Activated naive CD8-positive, alpha-beta T cell treated with anti-CD3 and anti-CD28 coated beads, Interleukin-2, amount 10 ng/mL, durations not matched to agents 7 days and 5 days (primary cell): ENCODE data around the gene POLR1D. TPM values are rescaled to one million over a fixed set of nuclear protein-coding genes. Genes with fewer than 3 reads are reported as not detected.

Experiments used
- ATAC-seq: fragments of 150-1000 bp; cut with Tn5 transposase; one replicate; pipeline ENCODE4 v1.10.0; 2021; ENCODE audit warnings: low read depth, moderate library complexity
- POLR2A ChIA-PET: fragments of 350-600 bp; sonication (Branson Sonifier 250); formaldehyde crosslinking; loops from one replicate; lab custom pipeline; 2021; ENCODE audit warnings: antibody characterized with exemption; lab: Charles Lee
- DNase-seq: peaks from one replicate; pipeline ENCODE4 v3.0.0; 2021
- H3K27ac Mint-ChIP-seq: one replicate; pipeline ENCODE4 v1.8.0; 2022; ENCODE audit warnings: mild to moderate bottlenecking, mixed read lengths
- H3K27me3 Mint-ChIP-seq: one replicate; pipeline ENCODE4 v1.8.0; 2022; ENCODE audit warnings: mild to moderate bottlenecking, moderate library complexity, mixed read lengths
- H3K36me3 Mint-ChIP-seq: one replicate; pipeline ENCODE4 v1.8.0; 2021; ENCODE audit warnings: mild to moderate bottlenecking, mixed read lengths
- H3K4me1 Mint-ChIP-seq: one replicate; pipeline ENCODE4 v1.8.0; 2021; ENCODE audit warnings: mixed read lengths
- H3K4me3 Mint-ChIP-seq: one replicate; pipeline ENCODE4 v1.8.0; 2022; ENCODE audit warnings: mild to moderate bottlenecking, moderate library complexity, mixed read lengths
- H3K9me3 Mint-ChIP-seq: one replicate; pipeline ENCODE4 v1.8.0; 2021; ENCODE audit warnings: mixed read lengths
- total RNA-seq, 2 experiments: library from RNA; stranded (reverse); gene quantifications; one replicate each; pipeline ENCODE4 v1.2.3, GENCODE V29; 2021

The POLR1D gene, protein sequence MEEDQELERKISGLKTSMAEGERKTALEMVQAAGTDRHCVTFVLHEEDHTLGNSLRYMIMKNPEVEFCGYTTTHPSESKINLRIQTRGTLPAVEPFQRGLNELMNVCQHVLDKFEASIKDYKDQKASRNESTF
- total RNA-seq = 100 to 1,000 TPM; 139 to 140 TPM

DNA sequence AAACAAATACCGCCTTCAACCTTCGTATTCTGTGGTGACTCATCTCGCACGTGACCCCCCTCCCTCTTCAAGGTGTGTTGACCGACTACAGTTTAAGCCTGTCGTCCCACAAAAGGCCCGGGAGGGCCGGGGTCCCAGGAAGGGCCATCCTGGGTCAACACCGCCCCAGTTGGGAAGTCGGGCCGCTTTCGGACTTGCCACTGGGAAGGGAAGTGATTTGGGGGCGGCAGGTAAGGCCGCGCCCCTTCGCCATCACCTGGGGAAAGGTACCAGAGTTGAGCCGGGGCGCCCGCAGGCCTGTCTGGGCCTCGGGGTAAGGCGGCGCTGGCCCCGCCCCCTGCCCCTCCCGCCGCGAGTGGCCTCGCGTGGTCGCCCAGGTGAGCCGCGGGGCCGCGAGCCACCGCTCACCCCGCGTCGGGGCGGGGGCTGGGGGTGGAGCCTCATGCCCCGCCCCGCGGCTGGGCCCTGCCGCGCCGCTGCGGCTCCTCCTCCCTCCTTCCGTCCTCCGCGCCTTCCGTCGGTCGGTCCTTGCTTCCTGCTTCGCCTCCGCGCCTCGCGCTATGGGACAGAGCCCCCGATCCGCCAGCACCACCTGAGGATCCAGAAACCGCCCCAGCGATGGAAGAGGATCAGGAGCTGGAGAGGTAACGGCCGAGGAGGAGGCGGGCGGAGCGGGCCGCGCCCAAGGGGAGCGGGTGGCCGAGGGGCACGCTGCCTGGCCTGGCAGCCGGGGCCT lies at the start of gene POLR1D:
Gene POLR1D (plus strand): TSS at position 527 of the 736 bp plus-strand sequence. CDS start 92 bp downstream, at position 619.
- ATAC-seq = peak; percentile 56
- Mint-ChIP-seq H3K27ac (peak within 1 kb of the TSS; percentile 95), H3K4me1 (peaks cover 51% of the 10 kb centered on the region), H3K9me3 (no peaks in the 10 kb centered on the region), H3K4me3 (peak within 1 kb of the TSS; percentile 99), H3K36me3 (peaks cover 32% of the 10 kb centered on the region), H3K27me3 (no peaks in the 10 kb centered on the region)
- POLR2A ChIA-PET = interaction anchor here (0.5 to 3.2 kb wide), 12 partner anchors 8 to 1399 kb away, joined by 3 to 26 read pairs (median 4); partner anchors contain the start of genes GTF3A, MTIF3 and PAN3
- DNase-seq = peak; percentile 87

- peaks cover 23% of the 10 kb centered on the region for H3K36me3 Mint-ChIP-seq
- H3K9me3 Mint-ChIP-seq = no peaks in the 10 kb centered on the region
- ATAC-seq (no peak), DNase-seq (no peak)
- peaks cover 19% of the 10 kb centered on the region for H3K4me1 Mint-ChIP-seq
- H3K27ac Mint-ChIP-seq = no peak overlapping the region
- no peak overlapping the region for H3K4me3 Mint-ChIP-seq
- POLR2A ChIA-PET = interaction anchor here (2.6 kb wide), 1 partner anchor 48 kb away, joined by 9 read pairs; the partner anchor contains the start of gene LNX2
- H3K27me3 Mint-ChIP-seq = no peaks in the 10 kb centered on the region
Measured at GRCh38 chr13:27572234-27572901, 49.3 kb upstream of the POLR1D start.

DNA sequence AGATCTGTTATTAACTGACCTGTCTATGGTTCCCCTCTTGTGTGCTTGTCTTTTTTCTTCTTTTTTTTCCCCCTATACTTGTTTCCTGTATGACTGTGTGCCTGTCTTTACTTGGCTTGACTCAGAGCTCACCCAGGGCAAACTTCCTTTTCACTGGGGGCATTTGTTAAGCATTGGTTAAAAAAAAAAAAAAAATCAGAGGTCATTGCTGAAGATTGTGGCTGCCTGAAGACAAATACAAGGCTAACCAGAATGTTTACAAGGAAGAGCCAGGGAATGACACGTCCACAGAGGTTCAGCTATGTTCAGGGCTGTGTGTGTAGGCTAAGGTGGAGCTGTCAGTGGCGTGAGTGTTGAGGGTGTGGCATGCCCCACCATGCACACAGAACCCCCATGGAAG lies 48.4 kb upstream of the POLR1D start:
- H3K4me3 Mint-ChIP-seq = no peak overlapping the region
- peaks cover 19% of the 10 kb centered on the region for H3K4me1 Mint-ChIP-seq
- DNase-seq (no peak), ATAC-seq (peak; percentile 61)
- H3K27me3 Mint-ChIP-seq = no peaks in the 10 kb centered on the region
- POLR2A ChIA-PET = interaction anchor here (2.6 kb wide), 1 partner anchor 47 kb away, joined by 9 read pairs; the partner anchor contains the start of gene LNX2
- no peak overlapping the region for H3K27ac Mint-ChIP-seq
- H3K9me3 Mint-ChIP-seq = no peaks in the 10 kb centered on the region
- peaks cover 25% of the 10 kb centered on the region for H3K36me3 Mint-ChIP-seq

GRCh38 chr13:27574661-27575060 lies 47.0 kb upstream of the POLR1D start:
- no peak for DNase-seq
- H3K27ac Mint-ChIP-seq = no peak overlapping the region
- H3K4me1 Mint-ChIP-seq = peaks cover 19% of the 10 kb centered on the region
- POLR2A ChIA-PET = interaction anchor here (2.6 kb wide), 1 partner anchor 46 kb away, joined by 9 read pairs; the partner anchor contains the start of gene LNX2
- H3K36me3 Mint-ChIP-seq = peaks cover 20% of the 10 kb centered on the region
- H3K4me3 Mint-ChIP-seq = no peak overlapping the region
- H3K9me3 Mint-ChIP-seq = no peaks in the 10 kb centered on the region
- H3K27me3 Mint-ChIP-seq = no peaks in the 10 kb centered on the region
- no peak for ATAC-seq

DNA sequence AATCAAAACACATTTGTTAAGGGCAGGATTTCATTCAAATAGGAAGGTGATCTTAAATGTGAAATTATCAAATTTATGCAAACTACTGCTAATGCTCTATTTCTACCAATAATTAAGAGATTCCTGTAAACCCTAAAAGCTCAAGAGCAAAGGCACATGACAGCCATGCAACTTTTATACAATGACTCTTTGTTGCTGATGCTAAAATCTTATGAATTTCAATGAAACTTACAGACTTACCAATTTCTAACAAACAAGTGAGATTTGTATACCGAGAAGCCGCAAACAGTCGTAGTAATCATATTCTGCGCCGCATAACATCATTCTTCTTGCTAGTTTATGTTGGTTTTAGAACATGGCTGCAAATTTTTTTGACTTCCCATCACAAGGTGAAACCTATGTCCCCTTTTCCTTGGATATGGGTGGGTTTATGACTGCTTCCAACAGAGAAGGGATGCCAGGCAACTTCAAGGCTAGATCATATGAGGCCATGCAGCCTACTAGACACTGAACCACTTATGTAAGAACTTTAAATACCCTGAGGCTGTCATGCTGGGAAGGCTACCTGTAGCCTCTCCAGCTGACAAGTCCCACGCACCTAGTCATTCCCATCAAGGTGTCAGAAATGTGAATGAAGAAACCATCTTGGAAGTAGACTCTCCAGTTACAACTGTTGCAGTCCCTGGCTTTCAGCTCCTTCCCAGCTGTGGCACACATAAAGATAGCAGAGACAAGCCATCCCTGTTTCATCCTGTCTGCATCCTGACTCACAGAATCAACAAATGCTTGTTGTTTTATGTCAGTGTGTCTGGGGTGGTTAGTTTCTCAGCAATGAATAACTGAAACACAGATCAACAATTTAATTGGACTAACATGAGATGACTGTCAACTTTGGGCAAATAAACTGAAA lies 43.3 kb upstream of the POLR1D start:
- Mint-ChIP-seq H3K4me3 (no peak overlapping the region), H3K27ac (no peak overlapping the region), H3K9me3 (no peaks in the 10 kb centered on the region), H3K4me1 (peaks cover 8% of the 10 kb centered on the region), H3K27me3 (no peaks in the 10 kb centered on the region), H3K36me3 (peaks cover 26% of the 10 kb centered on the region)
- ATAC-seq = no peak
- POLR2A ChIA-PET = no interaction called here
- no peak for DNase-seq

DNA sequence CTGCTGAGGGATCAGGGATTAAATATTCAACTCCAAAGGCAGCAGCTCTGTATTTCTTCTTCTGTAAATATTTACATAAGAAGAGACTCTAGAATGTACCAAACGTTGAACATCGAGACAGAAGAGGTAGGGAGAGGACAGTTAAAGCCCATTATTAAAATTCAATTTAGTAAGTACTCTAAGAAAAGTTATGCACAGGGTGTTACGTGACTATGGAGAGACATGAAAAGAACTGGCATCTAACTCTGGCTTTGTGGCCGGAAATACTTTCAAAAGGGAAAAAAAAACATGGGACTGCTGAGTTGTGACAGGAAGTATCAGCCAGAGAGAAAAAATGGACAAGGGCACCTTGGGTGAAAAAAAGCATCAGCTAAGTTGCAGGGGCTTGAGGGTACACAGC lies 38.0 kb upstream of the POLR1D start:
- H3K36me3 Mint-ChIP-seq = peaks cover 11% of the 10 kb centered on the region
- DNase-seq = no peak
- peak overlapping the region; percentile 63 for H3K27ac Mint-ChIP-seq
- H3K4me1 Mint-ChIP-seq = peaks cover 20% of the 10 kb centered on the region
- H3K27me3 Mint-ChIP-seq = no peaks in the 10 kb centered on the region
- H3K9me3 Mint-ChIP-seq = peaks cover 3% of the 10 kb centered on the region
- POLR2A ChIA-PET = no interaction called here
- H3K4me3 Mint-ChIP-seq = peak overlapping the region; percentile 59
- no peak for ATAC-seq

DNA sequence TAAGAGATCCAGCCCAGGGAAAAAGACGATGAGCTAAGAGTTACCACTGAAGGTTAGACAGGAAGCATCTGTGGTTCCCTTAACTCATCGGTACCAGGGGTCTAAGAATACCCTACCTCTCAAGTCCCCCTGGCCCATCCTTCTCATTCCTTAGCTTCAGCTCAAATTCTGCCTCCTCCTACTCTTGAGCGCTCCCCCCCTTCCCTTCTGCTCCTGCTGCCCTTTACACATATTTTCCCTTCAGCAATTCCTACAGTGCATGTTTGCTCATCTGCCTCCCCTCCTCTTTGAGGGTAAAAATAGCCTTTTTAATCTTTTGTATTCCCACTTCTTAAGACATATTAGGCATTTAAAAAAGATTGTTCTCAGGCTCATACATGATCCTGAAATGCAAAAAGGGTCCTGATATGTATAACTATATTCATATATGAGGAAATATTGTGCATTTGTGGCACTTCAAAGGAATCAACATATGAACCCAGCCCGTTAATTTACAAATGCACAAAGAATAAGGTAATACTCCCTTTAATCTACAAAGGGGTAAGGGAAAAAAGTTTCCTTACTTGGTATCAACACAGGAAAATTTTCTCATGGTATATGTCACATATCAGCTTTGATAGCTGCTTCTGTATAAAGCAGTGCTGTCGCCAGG lies 34.5 kb upstream of the POLR1D start:
- POLR2A ChIA-PET = interaction anchor here (1.6 kb wide), 1 partner anchor 33 kb away, joined by 4 read pairs; the partner anchor contains the start of gene LNX2

DNA sequence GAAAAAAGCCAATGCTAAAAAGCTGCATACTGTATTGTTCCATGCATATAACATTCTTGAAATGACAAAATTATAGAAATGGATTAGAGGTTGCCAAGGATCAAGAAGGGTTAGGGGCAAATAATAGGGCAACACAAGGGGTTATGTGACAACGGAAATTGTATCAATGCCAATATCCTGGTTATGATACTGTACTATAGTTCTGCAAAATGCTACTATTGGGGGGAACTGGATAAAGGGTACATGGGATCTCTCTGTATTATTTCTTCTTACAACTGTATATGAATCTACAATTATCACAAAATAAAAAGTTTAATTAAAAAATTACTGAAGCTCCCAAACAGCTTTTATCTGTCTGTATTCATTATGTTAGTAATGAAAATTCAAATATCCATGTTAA lies 33.3 kb upstream of the POLR1D start:
- H3K4me1 Mint-ChIP-seq = peaks cover 15% of the 10 kb centered on the region
- POLR2A ChIA-PET = no interaction called here

More for the DNA sequence above, 34.5 kb upstream of the POLR1D start:
- no peaks in the 10 kb centered on the region for H3K27me3 Mint-ChIP-seq
- H3K4me3 Mint-ChIP-seq = no peak overlapping the region
- no peak overlapping the region for H3K27ac Mint-ChIP-seq
- ATAC-seq = no peak
- peaks cover 20% of the 10 kb centered on the region for H3K4me1 Mint-ChIP-seq
- peaks cover 3% of the 10 kb centered on the region for H3K9me3 Mint-ChIP-seq
- DNase-seq = no peak
- H3K36me3 Mint-ChIP-seq = peaks cover 6% of the 10 kb centered on the region

DNA sequence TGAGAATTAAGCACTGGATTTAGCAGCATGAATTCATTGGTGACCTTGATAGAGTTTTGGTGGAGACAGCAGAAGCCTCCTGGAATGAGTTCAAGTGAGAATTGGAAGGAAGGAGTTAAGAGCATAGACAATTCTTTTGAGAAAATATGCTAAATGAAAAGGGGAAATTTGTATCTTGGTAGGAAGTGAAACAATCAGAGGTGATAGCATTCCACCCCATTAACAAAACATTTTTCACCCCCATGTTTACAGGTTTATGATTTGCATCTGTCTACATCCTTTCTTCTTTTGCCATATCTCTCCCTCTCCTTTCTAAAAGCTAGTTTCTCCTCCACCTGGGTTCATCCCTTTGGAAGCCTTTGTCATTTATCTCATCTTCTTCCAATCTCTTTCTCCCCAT lies 28.8 kb upstream of the POLR1D start:
- H3K27ac Mint-ChIP-seq = no peak overlapping the region
- H3K4me3 Mint-ChIP-seq = no peak overlapping the region
- H3K9me3 Mint-ChIP-seq = peaks cover 3% of the 10 kb centered on the region
- ATAC-seq (no peak), DNase-seq (no peak)
- no peaks in the 10 kb centered on the region for H3K27me3 Mint-ChIP-seq
- peaks cover 3% of the 10 kb centered on the region for H3K4me1 Mint-ChIP-seq
- POLR2A ChIA-PET = no interaction called here
- H3K36me3 Mint-ChIP-seq = peaks cover 4% of the 10 kb centered on the region

More for the DNA sequence above, 33.3 kb upstream of the POLR1D start:
- Mint-ChIP-seq H3K36me3 (peaks cover 4% of the 10 kb centered on the region), H3K9me3 (peaks cover 3% of the 10 kb centered on the region), H3K27me3 (no peaks in the 10 kb centered on the region), H3K27ac (no peak overlapping the region), H3K4me3 (no peak overlapping the region)
- no peak for DNase-seq
- no peak for ATAC-seq

GRCh38 chr13:27593267-27593666 lies 28.4 kb upstream of the POLR1D start:
- DNase-seq (no peak), ATAC-seq (no peak)
- Mint-ChIP-seq H3K4me1 (peaks cover under 1% of the 10 kb centered on the region), H3K27ac (no peak overlapping the region), H3K4me3 (no peak overlapping the region), H3K9me3 (peaks cover 2% of the 10 kb centered on the region), H3K36me3 (peaks cover 2% of the 10 kb centered on the region), H3K27me3 (no peaks in the 10 kb centered on the region)
- POLR2A ChIA-PET = no interaction called here

DNA sequence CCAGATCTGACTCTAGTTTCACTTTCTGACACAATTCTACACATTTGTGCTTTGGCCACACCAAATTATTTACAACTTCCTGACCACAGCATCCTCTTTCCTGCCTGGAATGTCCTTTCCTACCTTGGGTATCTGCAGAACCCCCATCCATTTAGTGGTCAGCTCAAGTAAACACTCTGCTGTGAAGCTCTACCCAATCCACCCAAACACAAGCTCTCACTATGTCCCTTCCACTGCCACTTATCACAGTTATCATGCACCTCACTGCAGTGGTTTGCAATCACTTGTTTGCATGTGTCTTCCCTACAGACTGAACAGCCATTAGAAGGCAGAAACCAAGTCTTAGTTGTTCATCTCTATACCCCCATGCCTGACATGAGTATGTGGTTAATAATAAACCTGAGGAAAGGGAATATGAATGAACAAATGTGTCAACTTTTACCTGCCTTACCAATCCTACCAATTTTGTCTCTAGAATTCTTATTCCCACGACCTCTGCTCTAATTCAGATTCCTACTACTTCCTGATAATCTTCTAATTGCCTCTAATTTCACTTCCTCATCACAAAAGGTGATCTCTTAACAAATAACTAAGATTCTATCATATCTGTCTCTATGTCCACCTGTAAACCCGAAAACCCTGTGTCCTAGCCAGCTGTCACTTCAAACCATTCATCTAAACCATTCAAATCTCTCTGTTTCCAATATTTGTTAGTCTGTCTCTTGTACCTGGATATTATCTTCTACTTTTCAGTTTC lies 26.5 kb upstream of the POLR1D start:
- H3K36me3 Mint-ChIP-seq = no peaks in the 10 kb centered on the region
- no peaks in the 10 kb centered on the region for H3K27me3 Mint-ChIP-seq
- H3K27ac Mint-ChIP-seq = no peak overlapping the region
- no peaks in the 10 kb centered on the region for H3K4me1 Mint-ChIP-seq
- POLR2A ChIA-PET = no interaction called here
- ATAC-seq = no peak
- DNase-seq = no peak
- H3K9me3 Mint-ChIP-seq = no peaks in the 10 kb centered on the region
- no peak overlapping the region for H3K4me3 Mint-ChIP-seq

DNA sequence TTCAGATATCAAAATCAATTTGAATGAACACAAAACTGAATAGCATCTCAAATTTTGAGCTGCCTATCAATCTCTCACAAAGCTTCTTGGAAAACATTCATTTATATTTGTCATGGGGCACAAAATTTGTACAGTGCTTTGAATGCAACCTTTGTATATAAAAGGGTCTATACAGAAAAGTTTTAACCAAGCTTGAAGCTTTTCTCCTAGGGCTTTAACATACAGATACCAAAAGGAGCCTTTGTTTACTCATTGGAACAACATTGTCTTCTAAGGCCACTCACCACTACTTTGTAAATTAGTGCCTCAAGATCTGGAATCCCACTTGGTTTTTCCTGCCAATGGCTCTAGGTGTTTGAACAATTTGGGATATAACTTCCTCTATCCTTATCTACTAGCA lies 22.6 kb upstream of the POLR1D start:
- no peak for DNase-seq
- H3K4me1 Mint-ChIP-seq = peaks cover 3% of the 10 kb centered on the region
- peaks cover 4% of the 10 kb centered on the region for H3K36me3 Mint-ChIP-seq
- no peak overlapping the region for H3K27ac Mint-ChIP-seq
- no peaks in the 10 kb centered on the region for H3K27me3 Mint-ChIP-seq
- H3K4me3 Mint-ChIP-seq = no peak overlapping the region
- no peak for ATAC-seq
- POLR2A ChIA-PET = no interaction called here
- peaks cover under 1% of the 10 kb centered on the region for H3K9me3 Mint-ChIP-seq
